HCT116 (cell line): ENCODE results near the gene HRH3. TPM values are rescaled to one million over a fixed set of nuclear protein-coding genes. Genes with fewer than 3 reads are reported as not detected.

ENCODE experiments used
- ATAC-seq: fragments of 200-7000 bp; cut with Tn5 transposase; 2 replicates; pipeline ENCODE4 v1.9.1; 2020; ENCODE audit warnings: mild to moderate bottlenecking, moderate library complexity
- BruUV-seq: library from RNA; stranded (reverse); fragments of 400-500 nt; replicated peaks from 2 replicates; lab custom pipeline; 2021; lab: Mats Ljungman, UMichigan
- CTCF ChIA-PET: fragments of 300-600 bp; sonication (Branson Sonifier 250); formaldehyde crosslinking; loops from one replicate; lab custom pipeline; 2021; ENCODE audit warnings: antibody characterized with exemption; lab: Charles Lee
- POLR2A ChIA-PET: fragments of 300-600, 350-600 bp; sonication (Branson Sonifier 250); formaldehyde crosslinking; loops from one replicate; lab custom pipeline; 2021; ENCODE audit warnings: antibody characterized with exemption; lab: Charles Lee
- RAD21 ChIA-PET, 2 experiments: fragments of 300-600 bp; sonication (Branson Sonifier 250); formaldehyde crosslinking; loops; one replicate each; lab custom pipeline; 2023; ENCODE audit warnings: low total read pairs in 2 of 2; ENCODE audit not compliant: uncharacterized antibody in 2 of 2, unreplicated experiment in 2 of 2, low non-redundant PET in 1 of 2; lab: Charles Lee
- DNase-seq: peaks from one replicate; pipeline ENCODE4 v3.0.0-alpha.2; 2010; ENCODE audit warnings: low read depth, low spot score
- H2AFZ ChIP-seq: fragments of 200-600 bp; shearing (Covaris generic), sonication (generic); 2 replicates; pipeline ENCODE4 v1.6.1; 2017; ENCODE audit warnings: low read depth, mixed run types, mixed read lengths, antibody characterized with exemption, low read length; ENCODE audit not compliant: poor library complexity, severe bottlenecking
- H3K27ac ChIP-seq: 2 replicates; pipeline ENCODE4 v1.5.1; 2012; ENCODE audit warnings: low read depth, low read length
- H3K27me3 ChIP-seq: fragments of 200-600 bp; sonication (generic); 2 replicates; pipeline ENCODE4 v1.6.1; 2016; ENCODE audit warnings: mixed run types, low read length, mixed read lengths; ENCODE audit not compliant: insufficient read depth
- H3K36me3 ChIP-seq, 2 experiments: fragments of 200-500 bp in 1 of 2; fragments of 200-600 bp in 1 of 2; sonication (Bioruptor generic) in 1 of 2; sonication (generic) in 1 of 2; 2 replicates each; pipeline versions ENCODE4 v1.5.1 to v1.6.1; 2014 to 2016; ENCODE audit warnings: low read length in 2 of 2, inconsistent platforms in 1 of 2, mixed read lengths in 1 of 2, mixed run types in 1 of 2; ENCODE audit not compliant: insufficient read depth in 2 of 2, control insufficient read depth in 1 of 2
- H3K4me1 ChIP-seq, 2 experiments: fragments of 200-600 bp in 1 of 2; sonication (generic) in 1 of 2; 2 replicates each; pipeline versions ENCODE4 v1.5.1 to v1.6.1; 2012 to 2017; ENCODE audit warnings: low read length in 2 of 2, inconsistent platforms in 1 of 2, mild to moderate bottlenecking in 1 of 2, mixed read lengths in 1 of 2, mixed run types in 1 of 2, moderate library complexity in 1 of 2; ENCODE audit not compliant: insufficient read depth in 2 of 2, control insufficient read depth in 1 of 2
- H3K4me2 ChIP-seq: fragments of 200-600 bp; sonication (generic); 2 replicates; pipeline ENCODE4 v1.6.1; 2017; ENCODE audit warnings: mixed run types, low read length, mixed read lengths
- H3K4me3 ChIP-seq, 2 experiments: fragments of 200-600 bp in 1 of 2; sonication (generic) in 1 of 2; replicated peaks in 1 of 2; 2 replicates each; pipeline ENCODE4 v1.5.1; 2011 to 2016; ENCODE audit warnings: low read length in 2 of 2, control low read depth in 1 of 2, low read depth in 1 of 2, mild to moderate bottlenecking in 1 of 2, mixed read lengths in 1 of 2, mixed run types in 1 of 2
- H3K79me2 ChIP-seq: fragments of 200-600 bp; sonication (generic); 2 replicates; pipeline ENCODE4 v1.6.1; 2017; ENCODE audit warnings: mild to moderate bottlenecking, mixed run types, low read length, moderate library complexity, mixed read lengths; ENCODE audit not compliant: insufficient read depth
- H3K9ac ChIP-seq: fragments of 200-600 bp; sonication (generic); 2 replicates; pipeline ENCODE4 v1.6.1; 2016; ENCODE audit warnings: low read length, mixed read lengths
- H3K9me2 ChIP-seq: fragments of 200-600 bp; sonication (generic), shearing (Covaris generic); 2 replicates; pipeline ENCODE4 v1.6.1; 2017; ENCODE audit warnings: mixed run types, mild to moderate bottlenecking, moderate library complexity; ENCODE audit not compliant: insufficient read depth
- H3K9me3 ChIP-seq, 2 experiments: fragments of 200-500 bp in 1 of 2; fragments of 200-600 bp in 1 of 2; sonication (Bioruptor generic) in 1 of 2; sonication (generic) in 1 of 2; 2 replicates each; pipeline ENCODE4 v1.6.1; 2014 to 2017; ENCODE audit warnings: low read length in 2 of 2, mixed read lengths in 2 of 2, inconsistent platforms in 1 of 2, low read depth in 1 of 2, mild to moderate bottlenecking in 1 of 2, mixed run types in 1 of 2, moderate library complexity in 1 of 2; ENCODE audit not compliant: control insufficient read depth in 1 of 2, insufficient read depth in 1 of 2
- H4K20me1 ChIP-seq: fragments of 200-600 bp; sonication (generic), shearing (Covaris generic); 2 replicates; pipeline ENCODE4 v1.6.1; 2017; ENCODE audit warnings: mixed run types, mild to moderate bottlenecking, moderate library complexity; ENCODE audit not compliant: insufficient read depth
- CBX3 ChIP-seq: IDR thresholded peaks from 2 replicates; pipeline ENCODE4 v1.6.1; 2012; ENCODE audit warnings: low read depth
- CEBPB ChIP-seq: IDR thresholded peaks from 2 replicates; pipeline ENCODE4 v1.6.1; 2012; ENCODE audit warnings: low read depth
- CTCF ChIP-seq, 3 experiments: fragments of 200-600 bp in 1 of 3; sonication (generic) in 1 of 3; IDR thresholded peaks in 2 of 3; conservative IDR thresholded peaks in 1 of 3; 2 replicates each; pipeline ENCODE4 v1.5.1; 2012 to 2017; ENCODE audit warnings: low read depth in 2 of 3, low read length in 2 of 3, antibody characterized with exemption in 1 of 3, borderline replicate concordance in 1 of 3, control low read depth in 1 of 3, mild to moderate bottlenecking in 1 of 3, mixed read lengths in 1 of 3, mixed run types in 1 of 3, moderate library complexity in 1 of 3; ENCODE audit not compliant: insufficient read depth in 1 of 3
- EGR1 ChIP-seq: IDR thresholded peaks from 2 replicates; pipeline ENCODE4 v1.6.1; 2012; ENCODE audit warnings: low read depth
- ELF1 ChIP-seq: IDR thresholded peaks from 2 replicates; pipeline ENCODE4 v1.6.1; 2012; ENCODE audit warnings: low read depth, borderline replicate concordance
- EZH2 ChIP-seq: fragments of 200-600 bp; sonication (generic); IDR thresholded peaks from 2 replicates; pipeline ENCODE4 v1.6.1; 2017; ENCODE audit warnings: antibody characterized with exemption, mixed run types
- FOSL1 ChIP-seq: IDR thresholded peaks from 2 replicates; pipeline ENCODE4 v1.6.1; 2012; ENCODE audit warnings: low read depth
- JUND ChIP-seq: IDR thresholded peaks from 2 replicates; pipeline ENCODE4 v1.6.1; 2012
- POLR2A ChIP-seq: IDR thresholded peaks from 2 replicates; pipeline ENCODE4 v1.7.0; 2011; ENCODE audit warnings: borderline replicate concordance; ENCODE audit not compliant: insufficient read depth, insufficient read length; ENCODE audit errors: extremely low read depth
- POLR2AphosphoS5 ChIP-seq: IDR thresholded peaks from 2 replicates; pipeline ENCODE4 v1.6.1; 2011; ENCODE audit warnings: mild to moderate bottlenecking, low read depth, low read length, moderate library complexity
- RAD21 ChIP-seq: IDR thresholded peaks from 2 replicates; pipeline ENCODE4 v1.6.1; 2012; ENCODE audit warnings: low read depth, mild to moderate bottlenecking
- SP1 ChIP-seq: IDR thresholded peaks from 2 replicates; pipeline ENCODE4 v1.6.1; 2012; ENCODE audit warnings: low read depth
- SRF ChIP-seq: IDR thresholded peaks from 2 replicates; pipeline ENCODE4 v1.6.1; 2012; ENCODE audit warnings: low read depth
- TCF7L2 ChIP-seq: IDR thresholded peaks from 2 replicates; pipeline ENCODE4 v1.7.0; 2011; ENCODE audit warnings: borderline replicate concordance, inconsistent platforms; ENCODE audit not compliant: insufficient read depth, insufficient read length; ENCODE audit errors: extremely low read depth
- YY1 ChIP-seq: IDR thresholded peaks from 2 replicates; pipeline ENCODE4 v1.6.1; 2011; ENCODE audit warnings: low read length, low read depth, moderate library complexity, mild to moderate bottlenecking; ENCODE audit not compliant: insufficient replicate concordance; ENCODE audit errors: extremely low read depth
- ZNF274 ChIP-seq: fragments of 200-500 bp; sonication (Bioruptor generic); IDR thresholded peaks from 2 replicates; pipeline ENCODE4 v1.6.1; 2014; ENCODE audit warnings: mild to moderate bottlenecking, low read depth, low read length, inconsistent platforms
- intact Hi-C: fragments of 100-400 bp; cut with micrococcal nuclease; formaldehyde crosslinking; loops from 2 replicates; pipeline ENCODE4 v1.10.0; 2022
- total RNA-seq: library from RNA; stranded (reverse); gene quantifications from one replicate; pipeline ENCODE4 v1.2.1, GENCODE V29; 2021; ENCODE audit not compliant: unreplicated experiment
- TF ChIP-seq, protein P1 (sequence below): IDR thresholded peaks from 2 replicates; pipeline ENCODE4 v1.6.1; 2011; ENCODE audit warnings: mild to moderate bottlenecking, low read length, moderate library complexity; ENCODE audit not compliant: insufficient replicate concordance; ENCODE audit errors: extremely low read depth

The HRH3 gene
- total RNA-seq, 1 experiment from 2014 or later, result not detected

DNA sequence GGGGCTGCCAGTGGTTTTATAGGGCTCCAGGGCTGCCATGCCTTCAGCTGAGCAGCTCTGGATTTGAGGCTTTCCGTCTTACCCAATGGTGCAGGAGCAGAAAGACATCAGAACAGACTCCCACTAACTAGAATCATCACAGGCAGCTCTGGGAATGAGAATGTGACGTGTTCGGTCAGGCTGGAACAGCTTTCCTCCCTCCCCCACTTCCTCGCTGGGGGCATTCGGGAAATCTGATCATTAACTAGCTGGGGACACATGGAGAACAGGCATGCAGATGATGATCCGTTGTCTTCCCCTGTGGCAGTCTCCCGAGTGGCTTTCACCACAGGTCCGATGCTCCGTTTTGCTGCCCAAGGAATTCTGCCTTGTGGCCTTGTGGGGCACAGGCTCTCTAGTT, 42.8 kb downstream of the HRH3 start (continued):
- no peak for TF ChIP-seq TCF7L2
- TF ChIP-seq SP1, result no peak
- no peak for TF ChIP-seq FOSL1
- TF ChIP-seq CBX3, result no peak
- TF ChIP-seq CEBPB, result no peak

GRCh38 chr20:62176866-62177265, 43.2 kb downstream of the HRH3 start:
- TF ChIP-seq JUND, result no peak
- TF ChIP-seq CTCF (IDR thresholded peaks at IDR 0.05 in 2 of 3, conservative IDR thresholded peaks at IDR 0.05 in 1 of 3; ENCODE audit: borderline replicate concordance in 1 of 3, insufficient read depth in 1 of 3, low read depth in 2 of 3, low read length in 2 of 3), result no peak
- TF ChIP-seq POLR2A, result no peak
- no peak for TF ChIP-seq SP1
- no peak for TF ChIP-seq CBX3
- no peak for TF ChIP-seq YY1
- no peak for TF ChIP-seq EZH2
- no peak for TF ChIP-seq CEBPB
- no peak for TF ChIP-seq RAD21
- TF ChIP-seq SRF, result no peak
- TF ChIP-seq ELF1, result no peak
- TF ChIP-seq EGR1, result no peak
- TF ChIP-seq, protein P1, sequence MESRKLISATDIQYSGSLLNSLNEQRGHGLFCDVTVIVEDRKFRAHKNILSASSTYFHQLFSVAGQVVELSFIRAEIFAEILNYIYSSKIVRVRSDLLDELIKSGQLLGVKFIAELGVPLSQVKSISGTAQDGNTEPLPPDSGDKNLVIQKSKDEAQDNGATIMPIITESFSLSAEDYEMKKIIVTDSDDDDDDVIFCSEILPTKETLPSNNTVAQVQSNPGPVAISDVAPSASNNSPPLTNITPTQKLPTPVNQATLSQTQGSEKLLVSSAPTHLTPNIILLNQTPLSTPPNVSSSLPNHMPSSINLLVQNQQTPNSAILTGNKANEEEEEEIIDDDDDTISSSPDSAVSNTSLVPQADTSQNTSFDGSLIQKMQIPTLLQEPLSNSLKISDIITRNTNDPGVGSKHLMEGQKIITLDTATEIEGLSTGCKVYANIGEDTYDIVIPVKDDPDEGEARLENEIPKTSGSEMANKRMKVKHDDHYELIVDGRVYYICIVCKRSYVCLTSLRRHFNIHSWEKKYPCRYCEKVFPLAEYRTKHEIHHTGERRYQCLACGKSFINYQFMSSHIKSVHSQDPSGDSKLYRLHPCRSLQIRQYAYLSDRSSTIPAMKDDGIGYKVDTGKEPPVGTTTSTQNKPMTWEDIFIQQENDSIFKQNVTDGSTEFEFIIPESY, result no peak
- no peak for TF ChIP-seq TCF7L2
- no peak for TF ChIP-seq ZNF274
- TF ChIP-seq POLR2AphosphoS5, result no peak
- H3K4me3 ChIP-seq, result no peak overlapping the region
- no peaks in the 10 kb centered on the region for H4K20me1 ChIP-seq
- peaks cover 2 to 3% of the 10 kb centered on the region in 2 experiments; a peak in 2 of 4 replicates for H3K4me1 ChIP-seq
- ChIA-PET RAD21 (no interaction called here), CTCF (no interaction called here), POLR2A (no interaction called here)
- H3K27ac ChIP-seq, result no peak overlapping the region
- H3K36me3 ChIP-seq, result peaks cover 2 to 8% of the 10 kb centered on the region in 2 experiments; a peak in 3 of 4 replicates
- H3K9ac ChIP-seq, result no peak overlapping the region
- no peaks in the 10 kb centered on the region for H3K9me2 ChIP-seq
- no peak for ATAC-seq
- H3K4me2 ChIP-seq, result no peak overlapping the region
- H3K27me3 ChIP-seq, result no peaks in the 10 kb centered on the region
- intact Hi-C loops, result no loop called here
- H2AFZ ChIP-seq, result no peak overlapping the region
- no TSS peak for BruUV-seq
- H3K79me2 ChIP-seq, result 0 out of 2 replicates have a peak, but pooled peaks cover 3% of the 10 kb centered on the region
- no peaks in the 10 kb centered on the region for H3K9me3 ChIP-seq
- DNase-seq, result no peak
